Adipocyte (in vitro differentiated cells): Measurements from ENCODE around the gene CCL4.

Source experiments
- DNase-seq: peaks from one replicate; pipeline ENCODE4 v3.0.0-alpha.2; 2015; ENCODE audit warnings: low read depth
- H3K27me3 ChIP-seq: replicated peaks from 2 replicates; pipeline ENCODE4 v1.7.0; 2013; ENCODE audit warnings: mild to moderate bottlenecking, low read length, moderate library complexity; ENCODE audit not compliant: control insufficient read depth, insufficient read depth
- H3K36me3 ChIP-seq: 2 replicates; pipeline ENCODE4 v1.7.0; 2013; ENCODE audit warnings: low read length, mild to moderate bottlenecking, moderate library complexity; ENCODE audit not compliant: control insufficient read depth, insufficient read depth, severe bottlenecking
- H3K4me1 ChIP-seq: 2 replicates; pipeline ENCODE4 v1.7.0; 2013; ENCODE audit warnings: mild to moderate bottlenecking, low read length, moderate library complexity; ENCODE audit not compliant: control insufficient read depth, insufficient read depth
- H3K4me3 ChIP-seq: 2 replicates; pipeline ENCODE4 v1.7.0; 2013; ENCODE audit warnings: mild to moderate bottlenecking, low read length, moderate library complexity
- H3K9ac ChIP-seq: 2 replicates; pipeline ENCODE4 v1.7.0; 2013; ENCODE audit warnings: mild to moderate bottlenecking, low read length, moderate library complexity
- H3K9me3 ChIP-seq: 2 replicates; pipeline ENCODE4 v1.7.0; 2013; ENCODE audit warnings: mild to moderate bottlenecking, low read length, moderate library complexity; ENCODE audit not compliant: control insufficient read depth

The CCL4 gene

GRCh38 chr17:36131421-36131820, 27.8 kb downstream of the CCL4 start:
- no peaks in the 10 kb centered on the region for H3K4me1 ChIP-seq
- DNase-seq, result no peak
- no peak overlapping the region for H3K4me3 ChIP-seq
- peaks cover 2% of the 10 kb centered on the region for H3K9me3 ChIP-seq
- no peaks in the 10 kb centered on the region for H3K36me3 ChIP-seq
- peaks cover 28% of the 10 kb centered on the region for H3K27me3 ChIP-seq
- no peak overlapping the region for H3K9ac ChIP-seq

GRCh38 chr17:36131931-36132330, 28.3 kb downstream of the CCL4 start:
- DNase-seq, result no peak
- Histone ChIP-seq H3K4me1 (no peaks in the 10 kb centered on the region), H3K36me3 (no peaks in the 10 kb centered on the region), H3K4me3 (no peak overlapping the region), H3K9me3 (peaks cover 2% of the 10 kb centered on the region), H3K9ac (no peak overlapping the region), H3K27me3 (peaks cover 32% of the 10 kb centered on the region)

GRCh38 chr17:36132421-36132831, 28.8 kb downstream of the CCL4 start:
- Histone ChIP-seq H3K4me1 (no peaks in the 10 kb centered on the region), H3K27me3 (peaks cover 29% of the 10 kb centered on the region), H3K36me3 (no peaks in the 10 kb centered on the region), H3K4me3 (no peak overlapping the region), H3K9ac (no peak overlapping the region), H3K9me3 (peaks cover 2% of the 10 kb centered on the region)
- no peak for DNase-seq

- H3K4me1 ChIP-seq, result no peaks in the 10 kb centered on the region
- H3K27me3 ChIP-seq, result peaks cover 28% of the 10 kb centered on the region
- no peak for DNase-seq
- no peak overlapping the region for H3K9ac ChIP-seq
- no peaks in the 10 kb centered on the region for H3K36me3 ChIP-seq
- no peak overlapping the region for H3K4me3 ChIP-seq
- H3K9me3 ChIP-seq, result no peaks in the 10 kb centered on the region
These were observed 30.1 kb downstream of the CCL4 start for GRCh38 chr17:36133602-36134236.

- no peaks in the 10 kb centered on the region for H3K4me1 ChIP-seq
- H3K27me3 ChIP-seq, result peaks cover 20% of the 10 kb centered on the region
- no peaks in the 10 kb centered on the region for H3K9me3 ChIP-seq
- no peak overlapping the region for H3K4me3 ChIP-seq
- no peak for DNase-seq
- no peaks in the 10 kb centered on the region for H3K36me3 ChIP-seq
- H3K9ac ChIP-seq, result no peak overlapping the region
These were observed 31.8 kb downstream of the CCL4 start for GRCh38 chr17:36135465-36135864.

- Histone ChIP-seq H3K4me1 (no peaks in the 10 kb centered on the region), H3K4me3 (no peak overlapping the region), H3K27me3 (peaks cover 20% of the 10 kb centered on the region), H3K9me3 (no peaks in the 10 kb centered on the region), H3K36me3 (no peaks in the 10 kb centered on the region), H3K9ac (no peak overlapping the region)
- no peak for DNase-seq
These were observed 32.4 kb downstream of the CCL4 start for GRCh38 chr17:36136036-36136435.

- Histone ChIP-seq H3K4me3 (no peak overlapping the region), H3K4me1 (no peaks in the 10 kb centered on the region), H3K9me3 (no peaks in the 10 kb centered on the region), H3K27me3 (peaks cover 20% of the 10 kb centered on the region), H3K36me3 (no peaks in the 10 kb centered on the region), H3K9ac (no peak overlapping the region)
- no peak for DNase-seq
These were observed 32.8 kb downstream of the CCL4 start for GRCh38 chr17:36136439-36136838.

- peaks cover 10% of the 10 kb centered on the region for H3K27me3 ChIP-seq
These were observed 38.6 kb downstream of the CCL4 start for GRCh38 chr17:36142235-36142634.

GRCh38 chr17:36142806-36143205, 39.2 kb downstream of the CCL4 start:
- no peak overlapping the region for H3K4me3 ChIP-seq
- peaks cover 9% of the 10 kb centered on the region for H3K27me3 ChIP-seq
- no peaks in the 10 kb centered on the region for H3K4me1 ChIP-seq
- no peaks in the 10 kb centered on the region for H3K36me3 ChIP-seq
- H3K9me3 ChIP-seq, result no peaks in the 10 kb centered on the region
- no peak for DNase-seq
- H3K9ac ChIP-seq, result no peak overlapping the region

More at GRCh38 chr17:36142235-36142634, 38.6 kb downstream of the CCL4 start:
- no peak overlapping the region for H3K4me3 ChIP-seq
- DNase-seq, result no peak
- H3K9me3 ChIP-seq, result no peaks in the 10 kb centered on the region
- no peaks in the 10 kb centered on the region for H3K4me1 ChIP-seq
- H3K9ac ChIP-seq, result no peak overlapping the region
- H3K36me3 ChIP-seq, result no peaks in the 10 kb centered on the region

GRCh38 chr17:36144014-36144413, 40.4 kb downstream of the CCL4 start:
- Histone ChIP-seq H3K4me3 (no peak overlapping the region), H3K27me3 (peaks cover 4% of the 10 kb centered on the region), H3K9ac (no peak overlapping the region), H3K4me1 (peaks cover 4% of the 10 kb centered on the region), H3K9me3 (no peaks in the 10 kb centered on the region), H3K36me3 (no peaks in the 10 kb centered on the region)
- no peak for DNase-seq

GRCh38 chr17:36144981-36145729, 41.5 kb downstream of the CCL4 start:
- Histone ChIP-seq H3K9me3 (no peaks in the 10 kb centered on the region), H3K4me1 (peaks cover 14% of the 10 kb centered on the region), H3K4me3 (no peak overlapping the region), H3K36me3 (no peaks in the 10 kb centered on the region), H3K27me3 (peaks cover 4% of the 10 kb centered on the region), H3K9ac (no peak overlapping the region)
- DNase-seq, result no peak
